ENCODE results near the gene LTBP2. TPM values are rescaled to one million over a fixed set of nuclear protein-coding genes. Genes with fewer than 3 reads are reported as not detected.

LTBP2 gene
- total and polyA plus RNA-seq, 2 of the 13 experiments (the other 11 are each of a cell fraction or from before 2014, with no cell fraction given) = 0.20 to 0.41 TPM

GRCh38 chr14:74566174-74567141 is 45.6 kb downstream of the LTBP2 start:
- POLR2A ChIA-PET = no interaction called here
- no peak; the same call in 2 of the 3 replicates for ATAC-seq
- WGBS (ENCODE audit: low lambda C conversion rate) = 44% methylated on average over 6 of the region's 15 CpGs

More at GRCh38 chr14:74566174-74567141, 45.6 kb downstream of the LTBP2 start:
- DNase-seq (ENCODE audit: low spot score) = no peak
- Histone ChIP-seq H4K20me1 (ENCODE audit: insufficient read depth, low read length) (no peaks in the 10 kb centered on the region), H3K4me1 (ENCODE audit: insufficient read depth, low read length) (peaks cover 38% of the 10 kb centered on the region), H3K4me3 (replicated peaks in 1 of 3; ENCODE audit: insufficient read depth in 1 of 3, low read depth in 2 of 3, low read length in 3 of 3) (no peak overlapping the region), H3K4me2 (ENCODE audit: low read depth, low read length) (no peak overlapping the region), H3K36me3 (replicated peaks in 1 of 2; ENCODE audit: control insufficient read depth in 1 of 2, insufficient read depth in 2 of 2, low read length in 2 of 2) (no peaks in the 10 kb centered on the region), H3K27ac (ENCODE audit: extremely low read length, insufficient read depth, low read length) (no peak overlapping the region), H3K79me2 (ENCODE audit: insufficient read depth, low read length) (no peaks in the 10 kb centered on the region), H2AFZ (ENCODE audit: low read length) (no peak overlapping the region), H3K27me3 (ENCODE audit: control insufficient read depth in 1 of 2, insufficient read depth in 2 of 2, low read length in 2 of 2) (peaks cover 0 to 27% of the 10 kb centered on the region in 2 experiments; a peak in 2 of 5 replicates), H3K9ac (ENCODE audit: insufficient read depth, low read depth, low read length) (no peak overlapping the region), H3K9me3 (ENCODE audit: low read length) (no peaks in the 10 kb centered on the region)
- TF ChIP-seq, protein P1, sequence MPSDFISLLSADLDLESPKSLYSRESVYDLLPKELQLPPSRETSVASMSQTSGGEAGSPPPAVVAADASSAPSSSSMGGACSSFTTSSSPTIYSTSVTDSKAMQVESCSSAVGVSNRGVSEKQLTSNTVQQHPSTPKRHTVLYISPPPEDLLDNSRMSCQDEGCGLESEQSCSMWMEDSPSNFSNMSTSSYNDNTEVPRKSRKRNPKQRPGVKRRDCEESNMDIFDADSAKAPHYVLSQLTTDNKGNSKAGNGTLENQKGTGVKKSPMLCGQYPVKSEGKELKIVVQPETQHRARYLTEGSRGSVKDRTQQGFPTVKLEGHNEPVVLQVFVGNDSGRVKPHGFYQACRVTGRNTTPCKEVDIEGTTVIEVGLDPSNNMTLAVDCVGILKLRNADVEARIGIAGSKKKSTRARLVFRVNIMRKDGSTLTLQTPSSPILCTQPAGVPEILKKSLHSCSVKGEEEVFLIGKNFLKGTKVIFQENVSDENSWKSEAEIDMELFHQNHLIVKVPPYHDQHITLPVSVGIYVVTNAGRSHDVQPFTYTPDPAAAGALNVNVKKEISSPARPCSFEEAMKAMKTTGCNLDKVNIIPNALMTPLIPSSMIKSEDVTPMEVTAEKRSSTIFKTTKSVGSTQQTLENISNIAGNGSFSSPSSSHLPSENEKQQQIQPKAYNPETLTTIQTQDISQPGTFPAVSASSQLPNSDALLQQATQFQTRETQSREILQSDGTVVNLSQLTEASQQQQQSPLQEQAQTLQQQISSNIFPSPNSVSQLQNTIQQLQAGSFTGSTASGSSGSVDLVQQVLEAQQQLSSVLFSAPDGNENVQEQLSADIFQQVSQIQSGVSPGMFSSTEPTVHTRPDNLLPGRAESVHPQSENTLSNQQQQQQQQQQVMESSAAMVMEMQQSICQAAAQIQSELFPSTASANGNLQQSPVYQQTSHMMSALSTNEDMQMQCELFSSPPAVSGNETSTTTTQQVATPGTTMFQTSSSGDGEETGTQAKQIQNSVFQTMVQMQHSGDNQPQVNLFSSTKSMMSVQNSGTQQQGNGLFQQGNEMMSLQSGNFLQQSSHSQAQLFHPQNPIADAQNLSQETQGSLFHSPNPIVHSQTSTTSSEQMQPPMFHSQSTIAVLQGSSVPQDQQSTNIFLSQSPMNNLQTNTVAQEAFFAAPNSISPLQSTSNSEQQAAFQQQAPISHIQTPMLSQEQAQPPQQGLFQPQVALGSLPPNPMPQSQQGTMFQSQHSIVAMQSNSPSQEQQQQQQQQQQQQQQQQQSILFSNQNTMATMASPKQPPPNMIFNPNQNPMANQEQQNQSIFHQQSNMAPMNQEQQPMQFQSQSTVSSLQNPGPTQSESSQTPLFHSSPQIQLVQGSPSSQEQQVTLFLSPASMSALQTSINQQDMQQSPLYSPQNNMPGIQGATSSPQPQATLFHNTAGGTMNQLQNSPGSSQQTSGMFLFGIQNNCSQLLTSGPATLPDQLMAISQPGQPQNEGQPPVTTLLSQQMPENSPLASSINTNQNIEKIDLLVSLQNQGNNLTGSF (CRISPR knock-in tag; IDR thresholded peaks at IDR 0.05) = no peak
- TF ChIP-seq, protein P2, sequence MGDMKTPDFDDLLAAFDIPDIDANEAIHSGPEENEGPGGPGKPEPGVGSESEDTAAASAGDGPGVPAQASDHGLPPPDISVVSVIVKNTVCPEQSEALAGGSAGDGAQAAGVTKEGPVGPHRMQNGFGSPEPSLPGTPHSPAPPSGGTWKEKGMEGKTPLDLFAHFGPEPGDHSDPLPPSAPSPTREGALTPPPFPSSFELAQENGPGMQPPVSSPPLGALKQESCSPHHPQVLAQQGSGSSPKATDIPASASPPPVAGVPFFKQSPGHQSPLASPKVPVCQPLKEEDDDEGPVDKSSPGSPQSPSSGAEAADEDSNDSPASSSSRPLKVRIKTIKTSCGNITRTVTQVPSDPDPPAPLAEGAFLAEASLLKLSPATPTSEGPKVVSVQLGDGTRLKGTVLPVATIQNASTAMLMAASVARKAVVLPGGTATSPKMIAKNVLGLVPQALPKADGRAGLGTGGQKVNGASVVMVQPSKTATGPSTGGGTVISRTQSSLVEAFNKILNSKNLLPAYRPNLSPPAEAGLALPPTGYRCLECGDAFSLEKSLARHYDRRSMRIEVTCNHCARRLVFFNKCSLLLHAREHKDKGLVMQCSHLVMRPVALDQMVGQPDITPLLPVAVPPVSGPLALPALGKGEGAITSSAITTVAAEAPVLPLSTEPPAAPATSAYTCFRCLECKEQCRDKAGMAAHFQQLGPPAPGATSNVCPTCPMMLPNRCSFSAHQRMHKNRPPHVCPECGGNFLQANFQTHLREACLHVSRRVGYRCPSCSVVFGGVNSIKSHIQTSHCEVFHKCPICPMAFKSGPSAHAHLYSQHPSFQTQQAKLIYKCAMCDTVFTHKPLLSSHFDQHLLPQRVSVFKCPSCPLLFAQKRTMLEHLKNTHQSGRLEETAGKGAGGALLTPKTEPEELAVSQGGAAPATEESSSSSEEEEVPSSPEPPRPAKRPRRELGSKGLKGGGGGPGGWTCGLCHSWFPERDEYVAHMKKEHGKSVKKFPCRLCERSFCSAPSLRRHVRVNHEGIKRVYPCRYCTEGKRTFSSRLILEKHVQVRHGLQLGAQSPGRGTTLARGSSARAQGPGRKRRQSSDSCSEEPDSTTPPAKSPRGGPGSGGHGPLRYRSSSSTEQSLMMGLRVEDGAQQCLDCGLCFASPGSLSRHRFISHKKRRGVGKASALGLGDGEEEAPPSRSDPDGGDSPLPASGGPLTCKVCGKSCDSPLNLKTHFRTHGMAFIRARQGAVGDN (CRISPR knock-in tag; IDR thresholded peaks at IDR 0.05) = peak; percentile 2; the same call in 1 of the 2 replicates
- BruUV-seq (replicated peaks) = no TSS peak
- intact Hi-C loops (cut with micrococcal nuclease; ENCODE audit: unreplicated experiment) = no loop called here
- in situ Hi-C loops (cut with HindIII; ENCODE audit: extremely low pct_ligation_motif_present, low pct_unique_long_range_greater_than_20kb) = no loop called here
- FAIRE-seq = no peak
- CTCF ChIA-PET (ENCODE audit: low intra/inter-chr PET ratio, low total read pairs) = no interaction called here

Measured in HepG2 (cell line).